ENCODE data around the gene SERPINB4. TPM values are rescaled to one million over a fixed set of nuclear protein-coding genes. Genes with fewer than 3 reads are reported as not detected.

The SERPINB4 gene
- total RNA-seq, 4 donors from 2014 or later, result not detected

GRCh38 chr18:63681449-63682340, 37.6 kb upstream of the SERPINB4 start:
- Histone ChIP-seq H3K4me1 (no peaks in the 10 kb centered on the region), H3K27ac (no peak overlapping the region), H3K36me3 (no peaks in the 10 kb centered on the region), H3K4me3 (no peak overlapping the region), H3K27me3 (no peaks in the 10 kb centered on the region), H3K9me3 (no peaks in the 10 kb centered on the region)
- intact Hi-C loops (cut with DNase I; ENCODE audit: low total_unique reads), result no loop called here
- TF ChIP-seq CTCF (IDR thresholded peaks at IDR 0.05) (no peak), POLR2A (IDR thresholded peaks at IDR 0.05) (no peak)
- DNase-seq, result no peak

- no peaks in the 10 kb centered on the region for H3K9me3 ChIP-seq
- H3K36me3 ChIP-seq, result no peaks in the 10 kb centered on the region
- H3K27me3 ChIP-seq, result no peaks in the 10 kb centered on the region
- no peak overlapping the region for H3K27ac ChIP-seq
- TF ChIP-seq CTCF (IDR thresholded peaks at IDR 0.05) (no peak), POLR2A (IDR thresholded peaks at IDR 0.05) (no peak)
- intact Hi-C loops (cut with DNase I; ENCODE audit: low total_unique reads), result no loop called here
- no peak overlapping the region for H3K4me3 ChIP-seq
- DNase-seq, result no peak
- H3K4me1 ChIP-seq, result no peaks in the 10 kb centered on the region
These were observed 36.0 kb upstream of the SERPINB4 start for GRCh38 chr18:63679820-63680606.

- Histone ChIP-seq H3K27me3 (no peaks in the 10 kb centered on the region), H3K36me3 (no peaks in the 10 kb centered on the region), H3K4me3 (no peak overlapping the region), H3K27ac (no peak overlapping the region), H3K4me1 (no peaks in the 10 kb centered on the region), H3K9me3 (no peaks in the 10 kb centered on the region)
- intact Hi-C loops (cut with DNase I; ENCODE audit: low total_unique reads), result no loop called here
- DNase-seq, result no peak
- no peak for TF ChIP-seq CTCF (IDR thresholded peaks at IDR 0.05)
- TF ChIP-seq POLR2A (IDR thresholded peaks at IDR 0.05), result no peak
These were observed 33.6 kb upstream of the SERPINB4 start for GRCh38 chr18:63677500-63678225.

- no peaks in the 10 kb centered on the region for H3K9me3 ChIP-seq
- no peak overlapping the region for H3K4me3 ChIP-seq
- TF ChIP-seq CTCF (IDR thresholded peaks at IDR 0.05), result no peak
- TF ChIP-seq POLR2A (IDR thresholded peaks at IDR 0.05), result no peak
- no peaks in the 10 kb centered on the region for H3K36me3 ChIP-seq
- no peaks in the 10 kb centered on the region for H3K4me1 ChIP-seq
- no peak for DNase-seq
- H3K27me3 ChIP-seq, result no peaks in the 10 kb centered on the region
- no peak overlapping the region for H3K27ac ChIP-seq
- intact Hi-C loops (cut with DNase I; ENCODE audit: low total_unique reads), result no loop called here
These were observed 32.7 kb upstream of the SERPINB4 start for GRCh38 chr18:63676526-63677323.
